Ishikawa (cell line): ENCODE results near the gene CBX2.

Experiments used
- CEBPB ChIP-seq: IDR thresholded peaks from 2 replicates; pipeline ENCODE4 v1.6.1; 2012
- CREB1 ChIP-seq: IDR thresholded peaks from 2 replicates; pipeline ENCODE4 v1.6.1; 2012; ENCODE audit warnings: low read depth
- EGR1 ChIP-seq: IDR thresholded peaks from 2 replicates; pipeline ENCODE4 v1.6.1; 2012
- EP300 ChIP-seq: IDR thresholded peaks from 2 replicates; pipeline ENCODE4 v1.6.1; 2012; ENCODE audit warnings: borderline replicate concordance
- FOXM1 ChIP-seq: IDR thresholded peaks from 2 replicates; pipeline ENCODE4 v1.6.1; 2012; ENCODE audit warnings: low read depth, borderline replicate concordance
- NFIC ChIP-seq: IDR thresholded peaks from 2 replicates; pipeline ENCODE4 v1.6.1; 2012
- RAD21 ChIP-seq: IDR thresholded peaks from 2 replicates; pipeline ENCODE4 v1.6.1; 2012; ENCODE audit warnings: low read depth
- TAF1 ChIP-seq: IDR thresholded peaks from 2 replicates; pipeline ENCODE4 v1.6.1; 2012; ENCODE audit warnings: low read depth, mild to moderate bottlenecking
- TCF12 ChIP-seq: IDR thresholded peaks from 2 replicates; pipeline ENCODE4 v1.6.1; 2012; ENCODE audit warnings: low read depth
- TEAD4 ChIP-seq: IDR thresholded peaks from 2 replicates; pipeline ENCODE4 v1.6.1; 2012
- YY1 ChIP-seq: IDR thresholded peaks from 2 replicates; pipeline ENCODE4 v1.6.1; 2012; ENCODE audit warnings: low read depth
- ZBTB7A ChIP-seq: IDR thresholded peaks from 2 replicates; pipeline ENCODE4 v1.6.1; 2012; ENCODE audit warnings: low read depth
- TF ChIP-seq, protein P1 (sequence below): IDR thresholded peaks from 2 replicates; pipeline ENCODE4 v1.6.1; 2012
- TF ChIP-seq, protein P2 (sequence below): IDR thresholded peaks from 2 replicates; pipeline ENCODE4 v1.6.1; 2012; ENCODE audit warnings: low read depth, mild to moderate bottlenecking
- TF ChIP-seq, protein P3 (sequence below): IDR thresholded peaks from 2 replicates; pipeline ENCODE4 v1.6.1; 2012

CBX2 gene

DNA sequence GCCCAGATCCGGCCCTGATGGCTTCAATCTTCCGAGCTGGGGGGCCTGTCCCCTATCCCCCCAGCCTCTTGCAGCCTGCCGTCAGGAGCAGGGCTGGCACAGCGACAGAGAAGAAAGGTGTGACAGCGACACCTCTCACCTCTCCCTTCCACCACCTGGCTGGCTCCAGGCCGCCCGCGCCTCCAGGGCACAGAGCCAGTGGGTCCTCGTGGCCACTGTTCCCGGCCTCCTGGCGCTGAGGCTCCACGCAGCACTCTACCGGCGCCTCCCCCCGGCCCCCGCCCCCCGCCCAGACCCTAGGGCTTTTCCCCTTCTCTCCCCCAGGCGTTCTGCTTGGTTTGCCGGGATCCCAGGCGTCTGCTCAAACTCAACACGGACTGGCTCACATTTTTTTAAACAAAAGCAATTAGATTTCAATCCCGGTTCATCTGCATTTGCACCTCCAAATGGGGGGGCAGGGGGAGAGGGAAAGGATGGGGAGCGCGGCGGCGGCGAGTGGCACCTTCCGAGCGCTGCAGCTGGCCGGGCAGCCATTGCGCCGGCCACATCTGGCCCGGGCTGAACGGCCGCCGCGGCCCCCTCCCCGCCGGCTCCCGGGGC is 31.7 kb downstream of the CBX2 start:
- TF ChIP-seq FOXM1: no peak
- peak; percentile 12; the same call in 1 of the 2 replicates for TF ChIP-seq NFIC
- 0 out of 2 replicates have a peak, but pooled peaks have one; percentile 10 for TF ChIP-seq ZBTB7A
- TF ChIP-seq TCF12: no peak
- TF ChIP-seq, protein P1, sequence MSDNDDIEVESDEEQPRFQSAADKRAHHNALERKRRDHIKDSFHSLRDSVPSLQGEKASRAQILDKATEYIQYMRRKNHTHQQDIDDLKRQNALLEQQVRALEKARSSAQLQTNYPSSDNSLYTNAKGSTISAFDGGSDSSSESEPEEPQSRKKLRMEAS: 0 out of 2 replicates have a peak, but pooled peaks have one; percentile 35

DNA sequence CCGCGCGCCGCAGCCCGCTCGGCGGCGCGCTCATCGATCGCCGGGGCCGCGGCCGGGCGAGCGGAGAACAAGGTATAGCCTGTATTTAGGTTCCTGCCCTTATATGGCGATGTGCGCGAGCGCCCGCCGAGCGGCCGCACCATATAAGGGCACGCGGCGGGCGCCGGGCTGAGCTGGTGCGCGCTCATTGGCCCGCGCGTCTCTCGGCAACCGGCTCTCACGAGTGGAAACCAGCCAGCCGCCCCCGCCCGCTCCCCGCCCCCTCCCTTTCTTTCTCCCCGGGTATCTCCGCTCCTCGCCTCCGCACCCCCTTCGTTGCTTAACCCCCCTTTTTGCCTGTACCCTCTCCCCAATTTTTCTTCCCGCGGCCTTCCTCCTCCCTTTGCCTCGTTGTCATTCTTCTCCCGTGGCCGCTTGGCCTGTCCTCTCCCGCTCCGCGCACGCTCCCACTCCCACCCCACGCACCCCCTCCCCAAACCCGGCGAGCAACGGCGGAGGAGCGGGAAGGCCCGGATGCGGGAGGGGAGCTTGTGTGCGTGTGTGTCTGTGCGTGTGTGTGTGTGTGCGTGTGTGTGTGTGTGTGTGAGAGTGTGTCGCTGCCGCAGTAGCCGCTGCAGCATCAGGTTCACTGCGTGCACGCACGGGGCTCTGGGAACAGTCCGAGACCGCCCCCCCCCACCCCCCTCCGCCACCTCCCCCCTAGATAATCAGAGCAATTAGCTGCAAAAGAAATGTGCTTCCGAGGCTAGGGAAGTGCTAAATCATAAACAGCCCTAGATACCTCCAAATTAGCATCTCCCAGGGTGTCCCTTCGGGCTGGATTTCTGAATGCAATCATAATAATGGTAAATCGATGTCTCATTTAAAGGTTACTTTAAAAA is 32.4 kb downstream of the CBX2 start:
- TF ChIP-seq EGR1: peak; percentile 71
- TF ChIP-seq CREB1: no peak
- TF ChIP-seq EP300: peak; percentile 42; the same call in 1 of the 2 replicates
- TF ChIP-seq TEAD4: no peak
- no peak for TF ChIP-seq CEBPB
- TF ChIP-seq RAD21: no peak

DNA sequence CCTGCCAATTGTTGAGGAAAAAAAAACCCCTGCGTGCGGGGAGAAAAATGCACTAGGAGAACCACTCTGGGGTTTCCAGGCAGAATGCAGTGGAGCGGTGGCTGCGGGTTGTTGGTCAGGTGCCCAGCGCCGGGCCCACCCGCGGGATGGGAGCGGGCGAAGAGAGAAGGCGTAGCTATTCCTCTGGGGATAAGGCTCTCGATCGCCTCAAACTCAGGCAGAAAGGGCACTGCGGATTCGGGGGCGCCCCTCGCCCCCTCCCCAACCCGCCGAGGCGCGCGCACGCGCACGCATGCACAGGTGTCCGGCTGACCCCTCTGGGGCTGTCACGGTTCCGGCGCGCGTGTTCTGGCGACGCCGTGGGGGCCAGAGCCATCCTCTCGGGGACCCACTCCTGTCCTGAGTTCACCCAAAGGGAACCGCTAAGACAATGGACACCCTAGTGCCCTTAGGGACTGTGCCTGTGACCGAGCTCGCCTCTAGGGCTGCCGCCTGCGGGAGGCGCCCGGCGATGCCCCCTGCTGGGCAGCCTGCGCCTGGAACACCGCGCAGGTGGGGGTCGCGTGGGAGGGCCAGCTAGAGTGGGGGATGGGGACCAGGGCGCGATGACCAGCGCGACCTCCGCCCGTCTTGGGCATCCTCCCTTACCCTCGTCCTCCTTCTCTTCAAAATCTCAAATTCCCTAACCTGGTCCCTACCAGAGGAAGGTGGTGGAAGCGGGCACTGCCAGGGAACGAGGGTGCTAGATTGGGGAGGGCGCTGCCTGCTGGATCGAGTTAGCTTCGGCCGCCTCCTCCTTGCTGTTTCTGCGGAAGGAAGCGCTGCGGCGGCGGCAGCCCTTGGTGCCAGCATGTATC is 33.3 kb downstream of the CBX2 start:
- TF ChIP-seq, protein P1: peak; percentile 51
- TF ChIP-seq ZBTB7A: peak; percentile 92
- TF ChIP-seq TCF12: no peak; the same call in 1 of the 2 replicates
- no peak for TF ChIP-seq CREB1
- no peak for TF ChIP-seq TAF1
- peak; percentile 24; the same call in 1 of the 2 replicates for TF ChIP-seq RAD21
- TF ChIP-seq EGR1: peak; percentile 79
- 0 out of 2 replicates have a peak, but pooled peaks have one; percentile 33 for TF ChIP-seq YY1
- TF ChIP-seq NFIC: peak; percentile 24

DNA sequence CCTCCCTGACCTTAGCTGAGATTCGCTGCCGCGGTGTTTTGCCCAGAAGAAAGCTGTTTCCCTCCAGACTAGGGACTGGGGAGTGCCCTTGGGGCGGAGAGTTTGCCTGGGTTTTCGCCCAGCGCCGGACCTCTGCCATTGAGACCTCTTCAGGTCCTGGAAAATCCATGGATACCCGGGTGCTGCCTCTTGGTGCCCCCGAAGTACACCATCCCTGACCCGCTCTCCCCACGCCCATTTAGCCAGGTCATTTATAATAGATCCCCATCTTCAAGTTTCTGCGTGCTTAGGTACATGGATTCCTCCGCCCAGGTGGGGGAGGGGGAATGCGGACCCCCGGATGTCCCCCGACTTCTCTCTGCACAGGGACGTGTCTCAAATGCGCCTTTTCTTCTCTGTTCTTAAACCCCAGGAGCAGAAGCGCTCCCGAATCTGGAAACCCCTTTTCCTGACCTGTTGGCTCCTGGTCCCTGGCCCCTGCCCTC is 34.0 kb downstream of the CBX2 start:
- no peak for TF ChIP-seq CEBPB
- TF ChIP-seq ZBTB7A: peak; percentile 11; the same call in 1 of the 2 replicates

DNA sequence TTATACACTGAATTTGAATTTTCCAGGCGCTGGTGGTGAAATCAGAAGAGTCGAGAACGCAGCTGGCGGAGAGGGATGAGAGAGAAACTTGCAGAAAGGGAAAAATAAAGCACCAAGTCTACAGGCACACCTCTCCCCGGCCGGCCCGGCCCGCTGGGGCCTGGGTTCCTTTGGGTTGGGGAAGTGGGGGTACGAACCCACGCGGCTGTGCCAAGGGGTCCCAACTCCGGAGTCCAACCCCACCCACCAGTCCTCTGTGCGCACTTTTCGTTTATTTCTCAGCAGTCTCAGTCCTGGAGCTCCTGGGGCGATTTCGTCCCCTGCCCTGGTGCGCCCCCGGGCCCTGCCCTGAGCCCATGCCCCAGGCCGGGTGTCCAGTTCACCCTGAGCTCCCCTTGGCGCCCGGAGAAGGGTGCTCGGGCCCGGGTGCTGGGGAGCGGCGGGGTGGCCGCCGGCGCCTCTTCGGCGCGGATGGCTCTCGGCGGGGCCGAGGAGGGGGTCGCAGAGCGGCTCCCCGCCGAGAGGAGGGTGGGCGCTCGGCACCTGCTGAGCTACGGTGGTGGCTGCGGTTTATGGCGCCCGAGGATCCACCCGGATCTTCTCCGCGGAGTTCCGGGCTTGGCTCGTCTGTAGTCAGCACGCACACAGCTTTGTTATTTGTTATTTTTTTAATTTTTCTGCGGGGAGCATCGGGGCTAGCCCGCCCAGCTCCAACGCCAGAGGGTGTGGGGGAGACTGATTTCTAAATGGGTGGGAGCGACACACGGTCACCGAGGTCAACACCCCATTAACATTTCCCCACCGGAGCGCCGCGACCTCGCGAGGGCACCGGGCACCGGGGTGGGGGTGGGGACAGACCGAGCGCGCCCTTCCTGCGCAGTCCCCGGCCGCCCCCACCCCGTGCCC is 34.7 kb downstream of the CBX2 start:
- TF ChIP-seq, protein P2, sequence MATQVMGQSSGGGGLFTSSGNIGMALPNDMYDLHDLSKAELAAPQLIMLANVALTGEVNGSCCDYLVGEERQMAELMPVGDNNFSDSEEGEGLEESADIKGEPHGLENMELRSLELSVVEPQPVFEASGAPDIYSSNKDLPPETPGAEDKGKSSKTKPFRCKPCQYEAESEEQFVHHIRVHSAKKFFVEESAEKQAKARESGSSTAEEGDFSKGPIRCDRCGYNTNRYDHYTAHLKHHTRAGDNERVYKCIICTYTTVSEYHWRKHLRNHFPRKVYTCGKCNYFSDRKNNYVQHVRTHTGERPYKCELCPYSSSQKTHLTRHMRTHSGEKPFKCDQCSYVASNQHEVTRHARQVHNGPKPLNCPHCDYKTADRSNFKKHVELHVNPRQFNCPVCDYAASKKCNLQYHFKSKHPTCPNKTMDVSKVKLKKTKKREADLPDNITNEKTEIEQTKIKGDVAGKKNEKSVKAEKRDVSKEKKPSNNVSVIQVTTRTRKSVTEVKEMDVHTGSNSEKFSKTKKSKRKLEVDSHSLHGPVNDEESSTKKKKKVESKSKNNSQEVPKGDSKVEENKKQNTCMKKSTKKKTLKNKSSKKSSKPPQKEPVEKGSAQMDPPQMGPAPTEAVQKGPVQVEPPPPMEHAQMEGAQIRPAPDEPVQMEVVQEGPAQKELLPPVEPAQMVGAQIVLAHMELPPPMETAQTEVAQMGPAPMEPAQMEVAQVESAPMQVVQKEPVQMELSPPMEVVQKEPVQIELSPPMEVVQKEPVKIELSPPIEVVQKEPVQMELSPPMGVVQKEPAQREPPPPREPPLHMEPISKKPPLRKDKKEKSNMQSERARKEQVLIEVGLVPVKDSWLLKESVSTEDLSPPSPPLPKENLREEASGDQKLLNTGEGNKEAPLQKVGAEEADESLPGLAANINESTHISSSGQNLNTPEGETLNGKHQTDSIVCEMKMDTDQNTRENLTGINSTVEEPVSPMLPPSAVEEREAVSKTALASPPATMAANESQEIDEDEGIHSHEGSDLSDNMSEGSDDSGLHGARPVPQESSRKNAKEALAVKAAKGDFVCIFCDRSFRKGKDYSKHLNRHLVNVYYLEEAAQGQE: no peak
- TF ChIP-seq TAF1 (no peak), CEBPB (no peak), ZBTB7A (no peak), EP300 (no peak), NFIC (no peak), CREB1 (no peak), RAD21 (no peak), YY1 (no peak), TCF12 (no peak), EGR1 (no peak), FOXM1 (no peak), TEAD4 (no peak)
- TF ChIP-seq, protein P3, sequence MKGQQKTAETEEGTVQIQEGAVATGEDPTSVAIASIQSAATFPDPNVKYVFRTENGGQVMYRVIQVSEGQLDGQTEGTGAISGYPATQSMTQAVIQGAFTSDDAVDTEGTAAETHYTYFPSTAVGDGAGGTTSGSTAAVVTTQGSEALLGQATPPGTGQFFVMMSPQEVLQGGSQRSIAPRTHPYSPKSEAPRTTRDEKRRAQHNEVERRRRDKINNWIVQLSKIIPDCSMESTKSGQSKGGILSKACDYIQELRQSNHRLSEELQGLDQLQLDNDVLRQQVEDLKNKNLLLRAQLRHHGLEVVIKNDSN: no peak
- TF ChIP-seq, protein P1: no peak

DNA sequence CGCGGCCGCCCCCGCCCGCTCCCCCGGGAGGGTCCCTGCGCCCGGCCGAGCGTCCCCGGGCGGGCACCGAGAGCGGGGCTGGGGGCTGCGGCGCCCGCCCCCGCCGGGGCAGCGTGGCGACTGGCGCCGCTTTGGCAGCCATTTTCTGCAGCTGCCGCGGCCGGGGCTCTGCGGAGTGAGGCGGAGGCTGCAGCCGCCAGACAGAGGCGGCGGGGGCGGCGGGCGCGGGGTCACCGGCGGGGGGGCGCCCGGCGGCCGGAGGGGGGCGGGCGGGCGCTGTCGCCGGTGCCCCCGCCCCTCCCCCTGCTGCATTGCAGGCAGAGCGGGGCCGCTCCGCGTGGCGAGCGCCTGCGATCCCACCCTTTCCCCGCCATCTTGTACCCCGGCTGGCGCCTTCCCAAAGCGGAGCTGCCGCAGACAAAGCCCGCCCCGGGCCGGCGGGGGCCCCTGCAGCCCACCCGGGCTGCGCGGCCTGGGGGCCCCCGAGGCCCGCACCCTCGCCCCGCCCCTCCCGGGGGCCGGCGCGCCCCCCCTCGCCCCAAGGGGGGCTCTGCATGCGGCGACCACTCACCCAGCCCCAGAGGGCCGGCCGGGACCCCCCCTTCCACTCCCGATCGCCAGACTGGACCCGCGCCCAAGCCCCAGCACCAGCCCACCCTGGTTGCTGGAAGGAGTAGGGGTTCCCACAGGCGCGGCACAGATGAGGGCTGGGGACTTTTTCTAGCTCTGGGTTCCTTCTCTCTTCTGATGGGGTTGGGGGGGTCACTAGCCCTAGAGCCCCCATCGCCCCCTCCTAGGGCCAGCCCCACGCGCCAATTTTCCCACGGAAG is 35.6 kb downstream of the CBX2 start:
- peak; percentile 51 for TF ChIP-seq ZBTB7A
- no peak for TF ChIP-seq NFIC
- TF ChIP-seq TAF1: peak; percentile 21; the same call in 1 of the 2 replicates
- TF ChIP-seq, protein P2: no peak
- TF ChIP-seq TEAD4: no peak
- TF ChIP-seq YY1: peak; percentile 84
- TF ChIP-seq CEBPB: no peak
- no peak for TF ChIP-seq CREB1
- TF ChIP-seq, protein P1: peak; percentile 83
- no peak for TF ChIP-seq EP300
- no peak for TF ChIP-seq TCF12
- no peak for TF ChIP-seq RAD21
